Measurements from ENCODE around the gene TMEM114.

DNA sequence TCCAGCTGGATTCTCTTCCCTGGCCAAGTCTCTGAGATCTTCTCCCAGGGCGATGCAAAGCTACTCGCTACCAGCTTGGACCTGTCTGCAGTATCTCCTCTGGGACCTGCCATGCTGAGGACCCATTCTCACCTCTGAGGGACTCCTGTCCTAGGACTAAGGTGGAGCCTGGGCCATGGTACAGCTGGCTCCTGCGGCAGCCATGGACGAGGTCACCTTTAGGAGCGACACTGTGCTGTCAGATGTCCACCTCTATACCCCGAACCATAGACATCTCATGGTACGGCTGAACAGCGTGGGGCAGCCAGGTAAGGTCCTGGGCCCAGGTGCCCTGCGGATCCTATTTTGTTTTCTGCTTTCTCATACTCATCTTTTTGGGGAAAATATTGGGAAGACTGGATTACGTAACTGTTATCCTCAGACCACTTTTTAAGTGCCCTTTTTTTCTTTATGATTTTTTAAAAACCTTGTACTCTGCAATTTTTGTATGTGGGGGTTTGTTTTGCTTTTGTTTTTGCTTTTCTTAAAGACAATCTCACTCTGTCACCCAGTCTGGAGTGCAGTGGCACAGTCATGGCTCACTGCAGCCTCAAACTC lies 35.3 kb upstream of the TMEM114 start:
- no peak for TF ChIP-seq POLR2AphosphoS5 (IDR thresholded peaks at IDR 0.05)
- TF ChIP-seq, protein P1, sequence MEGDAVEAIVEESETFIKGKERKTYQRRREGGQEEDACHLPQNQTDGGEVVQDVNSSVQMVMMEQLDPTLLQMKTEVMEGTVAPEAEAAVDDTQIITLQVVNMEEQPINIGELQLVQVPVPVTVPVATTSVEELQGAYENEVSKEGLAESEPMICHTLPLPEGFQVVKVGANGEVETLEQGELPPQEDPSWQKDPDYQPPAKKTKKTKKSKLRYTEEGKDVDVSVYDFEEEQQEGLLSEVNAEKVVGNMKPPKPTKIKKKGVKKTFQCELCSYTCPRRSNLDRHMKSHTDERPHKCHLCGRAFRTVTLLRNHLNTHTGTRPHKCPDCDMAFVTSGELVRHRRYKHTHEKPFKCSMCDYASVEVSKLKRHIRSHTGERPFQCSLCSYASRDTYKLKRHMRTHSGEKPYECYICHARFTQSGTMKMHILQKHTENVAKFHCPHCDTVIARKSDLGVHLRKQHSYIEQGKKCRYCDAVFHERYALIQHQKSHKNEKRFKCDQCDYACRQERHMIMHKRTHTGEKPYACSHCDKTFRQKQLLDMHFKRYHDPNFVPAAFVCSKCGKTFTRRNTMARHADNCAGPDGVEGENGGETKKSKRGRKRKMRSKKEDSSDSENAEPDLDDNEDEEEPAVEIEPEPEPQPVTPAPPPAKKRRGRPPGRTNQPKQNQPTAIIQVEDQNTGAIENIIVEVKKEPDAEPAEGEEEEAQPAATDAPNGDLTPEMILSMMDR (IDR thresholded peaks at IDR 0.05), result no peak

Data from stomach (tissue), 4 donors.